WTC11 (cell line): ENCODE data around the gene ANXA6. TPM values are rescaled to one million over a fixed set of nuclear protein-coding genes. Genes with fewer than 3 reads are reported as not detected.

ENCODE experiments used
- ATAC-seq: fragments of 200-7000 bp; cut with Tn5 transposase; 2 replicates; pipeline ENCODE4 v1.10.0; 2021; ENCODE audit warnings: mild to moderate bottlenecking, moderate library complexity
- CTCF ChIA-PET: fragments of 300-600 bp; sonication (Branson Sonifier 250); formaldehyde crosslinking; loops from one replicate; lab custom pipeline; 2021; ENCODE audit warnings: antibody characterized with exemption; lab: Charles Lee
- POLR2A ChIA-PET: fragments of 350-600 bp; sonication (Branson Sonifier 250); formaldehyde crosslinking; loops from one replicate; lab custom pipeline; 2021; ENCODE audit warnings: antibody characterized with exemption; lab: Charles Lee
- DNase-seq: peaks from one replicate; pipeline ENCODE4 v3.0.0; 2021; ENCODE audit warnings: low spot score
- H3K27ac Mint-ChIP-seq: 2 replicates; pipeline ENCODE4 v1.8.0; 2021; ENCODE audit warnings: mixed read lengths
- H3K27me3 Mint-ChIP-seq: 2 replicates; pipeline ENCODE4 v1.8.0; 2021; ENCODE audit warnings: low read depth, mild to moderate bottlenecking, moderate library complexity, mixed read lengths
- H3K36me3 Mint-ChIP-seq: 2 replicates; pipeline ENCODE4 v1.8.0; 2021; ENCODE audit warnings: mixed read lengths
- H3K4me1 Mint-ChIP-seq: 2 replicates; pipeline ENCODE4 v1.8.0; 2022; ENCODE audit warnings: mixed read lengths
- H3K4me3 Mint-ChIP-seq: 2 replicates; pipeline ENCODE4 v1.8.0; 2021; ENCODE audit warnings: mild to moderate bottlenecking, moderate library complexity, mixed read lengths
- H3K9me3 Mint-ChIP-seq: 2 replicates; pipeline ENCODE4 v1.8.0; 2021; ENCODE audit warnings: mixed read lengths
- AFF4 ChIP-seq: sonication (generic); formaldehyde crosslinking; IDR thresholded peaks from 2 replicates; pipeline ENCODE4 v1.8.1; 2023; ENCODE audit warnings: mild to moderate bottlenecking, missing genetic modification reagents, borderline replicate concordance
- ATF2 ChIP-seq: sonication (generic); formaldehyde crosslinking; IDR thresholded peaks from 2 replicates; pipeline ENCODE4 v1.8.1; 2022; ENCODE audit warnings: low read depth, missing genetic modification reagents, borderline replicate concordance
- CREM ChIP-seq: sonication (generic); formaldehyde crosslinking; IDR thresholded peaks from 2 replicates; pipeline ENCODE4 v1.8.1; 2022; ENCODE audit warnings: mild to moderate bottlenecking, missing genetic modification reagents, moderate library complexity
- E2F4 ChIP-seq: sonication (generic); formaldehyde crosslinking; IDR thresholded peaks from 2 replicates; pipeline ENCODE4 v1.8.1; 2022; ENCODE audit warnings: low read depth, mild to moderate bottlenecking, moderate library complexity, missing genetic modification reagents, borderline replicate concordance
- GTF2I ChIP-seq: fragments of 250-450 bp; sonication (Bioruptor Pico); conservative IDR thresholded peaks from 2 replicates; pipeline ENCODE4 v1.4.0; 2021; ENCODE audit warnings: mild to moderate bottlenecking
- IRF2 ChIP-seq: sonication (generic); formaldehyde crosslinking; IDR thresholded peaks from 2 replicates; pipeline ENCODE4 v1.8.0; 2022; ENCODE audit warnings: low read depth, missing genetic modification reagents, borderline replicate concordance
- JAZF1 ChIP-seq: fragments of 250-450 bp; sonication (Bioruptor Pico); IDR thresholded peaks from 2 replicates; pipeline ENCODE4 v1.9.0; 2021; ENCODE audit warnings: moderate library complexity, mild to moderate bottlenecking, inconsistent platforms
- KAT7 ChIP-seq: sonication (generic); formaldehyde crosslinking; IDR thresholded peaks from 2 replicates; pipeline ENCODE4 v1.8.1; 2023; ENCODE audit warnings: missing genetic modification reagents, mild to moderate bottlenecking, borderline replicate concordance
- NFE2L1 ChIP-seq: sonication (generic); formaldehyde crosslinking; IDR thresholded peaks from 2 replicates; pipeline ENCODE4 v1.8.1; 2023; ENCODE audit warnings: missing genetic modification reagents
- NR1H2 ChIP-seq: sonication (generic); formaldehyde crosslinking; IDR thresholded peaks from 2 replicates; pipeline ENCODE4 v1.9.0; 2021; ENCODE audit warnings: mild to moderate bottlenecking, moderate library complexity, missing genetic modification reagents
- NR2C2 ChIP-seq: sonication (generic); formaldehyde crosslinking; IDR thresholded peaks from 2 replicates; pipeline ENCODE4 v1.8.0; 2022; ENCODE audit warnings: mild to moderate bottlenecking, missing genetic modification reagents
- PRRX2 ChIP-seq: fragments of 250-450 bp; sonication (Bioruptor Pico); IDR thresholded peaks from 2 replicates; pipeline ENCODE4 v1.8.0; 2021; ENCODE audit warnings: mild to moderate bottlenecking
- RELA ChIP-seq: sonication (generic); formaldehyde crosslinking; IDR thresholded peaks from 2 replicates; pipeline ENCODE4 v1.8.1; 2022; ENCODE audit warnings: missing genetic modification reagents, mild to moderate bottlenecking, borderline replicate concordance
- SMAD3 ChIP-seq: sonication (generic); formaldehyde crosslinking; IDR thresholded peaks from 2 replicates; pipeline ENCODE4 v1.8.0; 2022; ENCODE audit warnings: missing genetic modification reagents, mild to moderate bottlenecking, borderline replicate concordance
- SMAD4 ChIP-seq: sonication (generic); formaldehyde crosslinking; IDR thresholded peaks from 2 replicates; pipeline ENCODE4 v1.8.0; 2022; ENCODE audit warnings: mild to moderate bottlenecking, missing genetic modification reagents
- STAT6 ChIP-seq: sonication (generic); formaldehyde crosslinking; conservative IDR thresholded peaks from 2 replicates; pipeline ENCODE4 v1.8.1; 2023; ENCODE audit warnings: mild to moderate bottlenecking, low read depth, missing genetic modification reagents, moderate library complexity
- TEAD4 ChIP-seq: sonication (generic); formaldehyde crosslinking; IDR thresholded peaks from 2 replicates; pipeline ENCODE4 v1.8.0; 2022; ENCODE audit warnings: mild to moderate bottlenecking, missing genetic modification reagents
- TP53 ChIP-seq: sonication (generic); formaldehyde crosslinking; IDR thresholded peaks from 2 replicates; pipeline ENCODE4 v1.8.1; 2023; ENCODE audit warnings: mild to moderate bottlenecking, missing genetic modification reagents
- ZMAT4 ChIP-seq: fragments of 250-450 bp; sonication (Bioruptor Pico); IDR thresholded peaks from 2 replicates; pipeline ENCODE4 v1.9.0; 2021; ENCODE audit warnings: mild to moderate bottlenecking
- ZNF232 ChIP-seq: sonication (generic); formaldehyde crosslinking; IDR thresholded peaks from 2 replicates; pipeline ENCODE4 v1.8.0; 2022; ENCODE audit warnings: mild to moderate bottlenecking, missing genetic modification reagents
- ZNF263 ChIP-seq: sonication (generic); formaldehyde crosslinking; IDR thresholded peaks from 2 replicates; pipeline ENCODE4 v1.8.1; 2022; ENCODE audit warnings: low read depth, mild to moderate bottlenecking, moderate library complexity, missing genetic modification reagents
- ZNF317 ChIP-seq: sonication (generic); formaldehyde crosslinking; IDR thresholded peaks from 2 replicates; pipeline ENCODE4 v1.8.1; 2023; ENCODE audit warnings: low read depth, mild to moderate bottlenecking, moderate library complexity, missing genetic modification reagents, borderline replicate concordance
- ZNF416 ChIP-seq: fragments of 250-450 bp; sonication (Bioruptor Pico); IDR thresholded peaks from 2 replicates; pipeline ENCODE4 v1.9.0; 2021; ENCODE audit warnings: mild to moderate bottlenecking, inconsistent platforms
- total RNA-seq: library from RNA; stranded (reverse); gene quantifications from 3 replicates; pipeline ENCODE4 v1.2.3, GENCODE V29; 2021

Gene ANXA6
- total RNA-seq, 1 experiment from 2014 or later = 92.8 TPM

- POLR2A ChIA-PET = no interaction called here
- ATAC-seq = no peak
- no peak for TF ChIP-seq NR2C2 (CRISPR knock-in tag)
- no peak for TF ChIP-seq NR1H2 (CRISPR knock-in tag)
- no peak for TF ChIP-seq PRRX2 (CRISPR knock-in tag)
- no peak for TF ChIP-seq AFF4
- no peak for TF ChIP-seq KAT7 (CRISPR knock-in tag)
- TF ChIP-seq STAT6 (CRISPR knock-in tag) = no peak
- TF ChIP-seq TP53 = no peak
- TF ChIP-seq JAZF1 (CRISPR knock-in tag) = no peak
- no peak for TF ChIP-seq SMAD3
- no peak for TF ChIP-seq ATF2 (CRISPR knock-in tag)
- TF ChIP-seq GTF2I (CRISPR knock-in tag) = no peak
- TF ChIP-seq ZNF416 (CRISPR knock-in tag) = no peak
- TF ChIP-seq TEAD4 (CRISPR knock-in tag) = no peak
- no peak for TF ChIP-seq RELA (CRISPR knock-in tag)
- TF ChIP-seq CREM = no peak
- TF ChIP-seq ZMAT4 (CRISPR knock-in tag) = no peak
- TF ChIP-seq, all 79 proteins: peak for 0
- no peak overlapping the region for H3K4me3 Mint-ChIP-seq
- CTCF ChIA-PET = interaction anchor here (0.8 to 1.3 kb wide), 4 partner anchors 20 to 43 kb away, joined by 3 to 9 read pairs (median 6); no protein-coding TSS in a partner anchor
- no peaks in the 10 kb centered on the region for H3K27me3 Mint-ChIP-seq
- no peaks in the 10 kb centered on the region for H3K9me3 Mint-ChIP-seq
- no peak overlapping the region for H3K27ac Mint-ChIP-seq
- no peaks in the 10 kb centered on the region for H3K36me3 Mint-ChIP-seq
- DNase-seq = no peak
- H3K4me1 Mint-ChIP-seq = peaks cover 29% of the 10 kb centered on the region
Measured at GRCh38 chr5:151094852-151095245, 62.7 kb downstream of the ANXA6 start.

GRCh38 chr5:151094030-151094851 lies 63.3 kb downstream of the ANXA6 start:
- ChIA-PET POLR2A (no interaction called here), CTCF (interaction anchor here (1.0 to 1.9 kb wide), 4 partner anchors 12 to 63 kb away, joined by 3 to 10 read pairs (median 6); partner anchors contain the start of gene ANXA6)
- Mint-ChIP-seq H3K36me3 (no peaks in the 10 kb centered on the region), H3K27me3 (no peaks in the 10 kb centered on the region), H3K27ac (no peak overlapping the region), H3K9me3 (no peaks in the 10 kb centered on the region), H3K4me1 (peaks cover 29% of the 10 kb centered on the region), H3K4me3 (no peak overlapping the region)
- ATAC-seq (no peak), DNase-seq (no peak)
- TF ChIP-seq IRF2 (CRISPR knock-in tag) (no peak), ZNF232 (CRISPR knock-in tag) (no peak), NFE2L1 (no peak), ZNF317 (no peak), E2F4 (CRISPR knock-in tag) (no peak), SMAD4 (CRISPR knock-in tag) (no peak), ZNF263 (CRISPR knock-in tag) (no peak), JAZF1 (CRISPR knock-in tag) (no peak)
